HL-60/S4 treated with phorbol 12-myristate 13-acetate at 8.2 ng/mL for 4 days and 3 days (cell line): ENCODE results near the gene SUV39H1.

Source experiments
- in situ Hi-C: fragments of 300-500 bp; cut with MboI; formaldehyde crosslinking; loops from 2 replicates; pipeline ENCODE4 v1.15.0; 2022; ENCODE audit warnings: low sequenced_read_pairs

SUV39H1 gene

GRCh38 chrX:48754238-48754637 is 57.7 kb downstream of the SUV39H1 start:
- in situ Hi-C loops: no loop called here
